ENCODE measurements around the gene DPPA3. TPM values are rescaled to one million over a fixed set of nuclear protein-coding genes. Genes with fewer than 3 reads are reported as not detected.

DPPA3 gene
- total RNA-seq, result not detected in 2 replicates

GRCh38 chr12:7711133-7711532, at the start of gene DPPA3:
Gene DPPA3 (plus strand): TSS chr12:7711433. CDS start chr12:7711571, 138 bp downstream.

GRCh38 chr12:7695566-7696197, 15.6 kb upstream of the DPPA3 start, which contains the start of gene GDF3:
Gene GDF3 (minus strand): TSS chr12:7695775. CDS start chr12:7695728, 47 bp downstream.

GRCh38 chr12:7747246-7747645, 36.0 kb downstream of the DPPA3 start, which contains the start of gene CLEC4C:
Gene CLEC4C (minus strand): TSS chr12:7747375. CDS start chr12:7747348, 27 bp downstream.

Other genes starting within 250 kb of the DPPA3 start
- gene CD163, start 207.7 kb upstream of the DPPA3 start, total RNA-seq, result not detected in 2 replicates
- gene APOBEC1, start 45.5 kb upstream of the DPPA3 start, total RNA-seq, result not detected in 2 replicates
- not detected in 2 replicates for gene GDF3, start 15.7 kb upstream of the DPPA3 start, total RNA-seq
- gene CLEC4C, start 35.9 kb downstream of the DPPA3 start, total RNA-seq, result not detected in 2 replicates
- not detected in 2 replicates for gene NANOGNB, start 53.8 kb downstream of the DPPA3 start, total RNA-seq
- gene NANOG, start 78.0 kb downstream of the DPPA3 start, total RNA-seq, result under 0.01 TPM in 2 replicates
- gene SLC2A14, start 161.5 kb downstream of the DPPA3 start, total RNA-seq, result 0.17 TPM in 1 of 2 replicates, not detected in the other
- 65.5 and 66.7 TPM in 2 replicates for gene SLC2A3, start 224.8 kb downstream of the DPPA3 start, total RNA-seq